Peyer's patch (tissue), 4 donors: ENCODE data around the gene DIPK1B.

Source experiments
- CTCF ChIP-seq, 6 experiments: fragments of 450-650 bp in 4 of 6; fragments of 200-600 bp in 2 of 6; sonication (generic) in 1 of 6; IDR thresholded peaks; one replicate each; pipeline ENCODE4 v1.5.1; 2017 to 2019; ENCODE audit warnings: antibody characterized with exemption in 6 of 6, mild to moderate bottlenecking in 3 of 6, moderate library complexity in 1 of 6
- POLR2A ChIP-seq, 2 donors: fragments of 450-650 bp; IDR thresholded peaks; one replicate each; pipeline ENCODE4 v1.5.1; 2017; ENCODE audit warnings: antibody characterized with exemption in 2 of 2, mild to moderate bottlenecking in 2 of 2, moderate library complexity in 2 of 2

DNA sequence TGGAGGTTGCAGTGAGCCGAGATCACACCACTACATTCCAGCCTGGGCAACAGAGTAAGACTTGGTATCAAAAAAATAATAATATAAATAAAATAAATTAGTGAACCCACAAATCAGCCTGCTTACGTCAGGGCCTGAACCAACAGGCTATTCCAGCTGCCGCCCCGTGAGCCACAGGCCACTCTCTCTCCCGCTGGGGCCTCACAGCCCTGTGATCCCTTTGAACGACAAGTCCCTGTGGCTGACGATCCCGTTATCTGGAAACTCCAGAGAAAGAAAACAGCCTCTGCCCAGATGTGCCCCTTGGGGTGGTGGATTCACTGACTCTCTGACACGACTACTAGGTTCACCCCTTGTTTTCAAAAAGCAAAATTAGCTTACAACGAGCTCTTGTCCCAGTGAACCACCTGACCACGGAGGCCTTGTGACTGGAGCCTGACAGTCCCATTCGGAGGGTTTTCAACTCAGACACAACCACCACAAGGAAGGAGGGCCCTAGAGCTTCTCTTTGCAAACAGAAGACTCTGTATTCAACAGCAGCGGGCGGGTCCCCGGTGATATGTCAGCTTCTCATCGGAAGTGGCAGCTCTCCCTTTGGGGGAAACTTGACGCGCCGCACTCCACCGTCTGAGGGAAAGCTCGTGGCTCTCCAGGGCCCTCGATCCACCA lies 4.4 kb upstream of the DIPK1B start:
- TF ChIP-seq CTCF (IDR thresholded peaks at IDR 0.05), result no peak
- no peak for TF ChIP-seq POLR2A (IDR thresholded peaks at IDR 0.05)
